Activated T-helper 2 cell treated with anti-CD3 and anti-CD28 coated beads, Interferon-gamma antibody, Interleukin-2, Interleukin-4, amounts not matched to agents 10 μg/mL and 5 μg/mL and 100 μg/mL, durations not matched to agents 14 hours and 24 hours and 36 hours (primary cell): ENCODE results near the gene FAM168B. TPM values are rescaled to one million over a fixed set of nuclear protein-coding genes. Genes with fewer than 3 reads are reported as not detected.

Experiments
- DNase-seq: peaks from one replicate; pipeline ENCODE4 v3.0.0; 2021; ENCODE audit warnings: low spot score
- H3K27ac Mint-ChIP-seq: one replicate; pipeline ENCODE4 v1.8.0; 2021; ENCODE audit warnings: mixed read lengths
- H3K27me3 Mint-ChIP-seq: one replicate; pipeline ENCODE4 v1.8.0; 2021; ENCODE audit warnings: low read depth, mixed read lengths
- H3K36me3 Mint-ChIP-seq: one replicate; pipeline ENCODE4 v1.8.0; 2021; ENCODE audit warnings: low read depth, mixed read lengths
- H3K4me1 Mint-ChIP-seq: one replicate; pipeline ENCODE4 v1.8.0; 2021; ENCODE audit warnings: low read depth, mixed read lengths
- H3K4me3 Mint-ChIP-seq: one replicate; pipeline ENCODE4 v1.8.0; 2021; ENCODE audit warnings: low read depth, mild to moderate bottlenecking, moderate library complexity, mixed read lengths
- H3K9me3 Mint-ChIP-seq: one replicate; pipeline ENCODE4 v1.8.0; 2021; ENCODE audit warnings: mixed read lengths
- intact Hi-C: fragments of 100-400 bp; cut with micrococcal nuclease; formaldehyde crosslinking; loops from one replicate; pipeline ENCODE4 v1.15.1; 2023
- total RNA-seq: library from RNA; stranded (reverse); gene quantifications from 2 replicates; pipeline ENCODE4 v1.2.3, GENCODE V29; 2022

The FAM168B gene
- total RNA-seq, 1 donor from 2014 or later = 70.3 TPM

- H3K4me1 Mint-ChIP-seq = peaks cover 25% of the 10 kb centered on the region
- H3K27ac Mint-ChIP-seq = no peak overlapping the region
- H3K36me3 Mint-ChIP-seq = no peaks in the 10 kb centered on the region
- H3K4me3 Mint-ChIP-seq = no peak overlapping the region
- no peaks in the 10 kb centered on the region for H3K9me3 Mint-ChIP-seq
- peaks cover 31% of the 10 kb centered on the region for H3K27me3 Mint-ChIP-seq
- no peak for DNase-seq
- intact Hi-C loops = no loop called here
These were observed 84.3 kb downstream of the FAM168B start for GRCh38 chr2:131008967-131009366.

GRCh38 chr2:131006561-131006960 lies 86.7 kb downstream of the FAM168B start:
- Mint-ChIP-seq H3K36me3 (no peaks in the 10 kb centered on the region), H3K27ac (no peak overlapping the region), H3K27me3 (peaks cover 29% of the 10 kb centered on the region), H3K9me3 (no peaks in the 10 kb centered on the region), H3K4me3 (no peak overlapping the region), H3K4me1 (peaks cover 24% of the 10 kb centered on the region)
- intact Hi-C loops = no loop called here
- no peak for DNase-seq

- no peaks in the 10 kb centered on the region for H3K36me3 Mint-ChIP-seq
- intact Hi-C loops = no loop called here
- no peaks in the 10 kb centered on the region for H3K9me3 Mint-ChIP-seq
- peaks cover 22% of the 10 kb centered on the region for H3K27me3 Mint-ChIP-seq
- H3K27ac Mint-ChIP-seq = no peak overlapping the region
- no peak overlapping the region for H3K4me3 Mint-ChIP-seq
- DNase-seq = no peak
- H3K4me1 Mint-ChIP-seq = peaks cover 16% of the 10 kb centered on the region
These were observed 87.9 kb downstream of the FAM168B start for GRCh38 chr2:131005216-131005935.

DNA sequence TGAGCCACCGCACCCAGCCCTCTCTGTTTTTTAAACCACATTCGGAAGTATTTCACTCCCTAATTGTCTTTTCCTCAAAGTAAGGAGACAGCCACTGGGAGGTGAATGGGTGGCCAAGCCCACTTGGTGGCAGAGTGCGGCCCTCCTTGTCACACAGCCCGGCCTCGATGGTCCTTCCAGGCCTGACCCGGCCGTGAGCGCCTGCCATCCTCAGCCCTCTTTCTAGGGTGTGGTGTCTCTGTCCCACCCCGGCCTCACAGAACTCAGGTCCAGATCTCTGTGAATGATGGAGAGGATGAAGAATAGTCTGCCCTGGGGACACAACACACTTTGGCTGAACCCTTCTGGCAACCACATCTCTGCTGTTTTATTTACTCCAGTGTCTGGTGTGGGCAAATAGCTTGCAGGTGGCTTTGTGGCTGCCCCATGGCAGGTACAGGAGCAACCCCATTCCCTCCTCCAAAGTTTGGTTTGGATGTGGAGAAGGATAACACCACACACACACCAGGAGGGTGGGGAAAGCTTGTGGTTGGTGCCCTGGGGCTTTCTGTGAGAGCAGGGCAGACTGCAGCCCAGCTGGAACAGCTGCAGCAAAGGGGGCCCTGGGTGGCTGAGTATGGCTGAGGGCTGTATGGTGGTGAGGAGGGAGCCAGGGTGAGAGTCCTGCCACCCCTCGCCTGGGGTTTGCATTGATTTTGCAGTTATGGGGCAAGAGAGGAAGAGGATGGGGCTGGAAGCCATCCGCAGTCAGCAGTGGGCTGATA lies 88.6 kb downstream of the FAM168B start:
- intact Hi-C loops = no loop called here
- no peak overlapping the region for H3K4me3 Mint-ChIP-seq
- H3K36me3 Mint-ChIP-seq = no peaks in the 10 kb centered on the region

DNA sequence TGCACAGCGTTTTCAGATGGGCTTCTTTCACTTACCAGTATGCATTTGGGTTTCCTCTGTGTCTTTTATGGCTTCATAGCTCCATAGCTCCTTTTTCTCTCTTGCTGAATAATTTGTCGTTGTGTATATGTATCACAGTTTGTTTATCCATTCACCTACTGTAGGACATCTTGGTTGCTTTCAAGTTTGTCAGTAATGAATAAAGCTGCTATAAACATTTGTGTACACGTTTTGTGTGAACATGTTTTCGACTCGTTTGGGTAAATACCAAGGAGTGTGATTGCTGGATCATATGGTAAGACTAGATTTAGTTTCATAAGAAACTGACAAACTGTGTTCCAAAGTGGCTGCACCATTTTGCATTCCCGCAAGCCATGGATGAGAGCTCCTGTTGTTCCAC lies 94.7 kb downstream of the FAM168B start:
- Mint-ChIP-seq H3K4me3 (no peak overlapping the region), H3K4me1 (no peaks in the 10 kb centered on the region), H3K36me3 (no peaks in the 10 kb centered on the region), H3K9me3 (no peaks in the 10 kb centered on the region), H3K27me3 (peaks cover 25% of the 10 kb centered on the region), H3K27ac (no peak overlapping the region)
- intact Hi-C loops = no loop called here
- DNase-seq = no peak

More for the DNA sequence above, 88.6 kb downstream of the FAM168B start:
- H3K4me1 Mint-ChIP-seq = peaks cover 9% of the 10 kb centered on the region
- peaks cover 18% of the 10 kb centered on the region for H3K27me3 Mint-ChIP-seq
- H3K27ac Mint-ChIP-seq = no peak overlapping the region
- no peaks in the 10 kb centered on the region for H3K9me3 Mint-ChIP-seq
- no peak for DNase-seq

Other genes with a start within 250 kb of the FAM168B start
- 72.3 and 72.9 TPM in 2 replicates for gene PLEKHB2, start 11.9 kb upstream of the FAM168B start, total RNA-seq
- 0.62 and 1.4 TPM in 2 replicates for gene POTEE, start 116.1 kb upstream of the FAM168B start, total RNA-seq